NCI-H1105 (cell line): ENCODE data around the gene GNLY.

Source experiments
- DNase-seq: peaks from one replicate; lab custom pipeline; 2025; lab: John Stamatoyannopoulos, UW

Gene GNLY

GRCh38 chr2:85744741-85745601 lies 50.8 kb downstream of the GNLY start:
- DNase-seq = no peak

- DNase-seq = no peak
These were observed 51.5 kb downstream of the GNLY start for GRCh38 chr2:85745619-85746018.

GRCh38 chr2:85746321-85747004 lies 52.3 kb downstream of the GNLY start:
- DNase-seq = no peak

GRCh38 chr2:85747441-85747840 lies 53.3 kb downstream of the GNLY start:
- DNase-seq = no peak

- DNase-seq = no peak
These were observed 54.0 kb downstream of the GNLY start for GRCh38 chr2:85748039-85748734.
